ENCODE data around the gene ITPRID2.

DNA sequence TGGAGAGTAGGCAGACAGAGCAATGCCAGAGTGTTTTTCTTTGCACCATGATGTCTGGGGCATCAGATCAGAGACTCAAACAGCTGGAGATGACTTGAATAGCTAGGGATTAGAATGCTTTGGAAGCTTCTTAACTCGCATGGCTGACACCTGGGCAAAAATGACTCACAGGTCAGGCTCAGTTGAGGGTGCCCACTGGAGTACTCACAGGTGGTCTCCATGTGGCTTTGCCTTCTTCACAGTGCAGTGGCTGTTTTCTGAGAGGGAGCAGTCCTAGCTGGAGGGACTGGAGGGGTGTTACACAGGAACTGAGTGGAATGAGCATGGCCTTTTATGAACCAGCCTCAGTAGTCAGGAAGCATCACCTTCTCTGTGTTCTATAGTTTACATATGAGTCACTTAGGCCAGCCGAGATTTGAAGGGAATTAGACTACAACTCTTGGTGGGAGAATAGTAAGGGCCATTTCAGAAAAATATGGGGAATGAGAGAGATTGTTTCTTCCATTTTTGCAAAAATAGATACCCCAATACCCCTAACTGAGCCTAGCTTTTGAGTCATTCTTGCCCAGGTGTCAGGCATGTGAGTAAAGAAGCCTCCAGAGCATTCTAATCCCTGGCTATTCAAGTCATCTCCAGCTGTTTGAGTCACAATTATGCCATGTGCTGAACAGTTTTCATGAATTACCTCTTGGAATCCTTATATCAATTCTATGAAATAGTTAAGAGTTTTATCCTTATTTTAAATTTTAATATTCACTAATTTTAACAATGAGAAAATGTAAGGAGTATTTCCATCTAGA is 87.0 kb downstream of the ITPRID2 start:
- TF ChIP-seq, protein P1, sequence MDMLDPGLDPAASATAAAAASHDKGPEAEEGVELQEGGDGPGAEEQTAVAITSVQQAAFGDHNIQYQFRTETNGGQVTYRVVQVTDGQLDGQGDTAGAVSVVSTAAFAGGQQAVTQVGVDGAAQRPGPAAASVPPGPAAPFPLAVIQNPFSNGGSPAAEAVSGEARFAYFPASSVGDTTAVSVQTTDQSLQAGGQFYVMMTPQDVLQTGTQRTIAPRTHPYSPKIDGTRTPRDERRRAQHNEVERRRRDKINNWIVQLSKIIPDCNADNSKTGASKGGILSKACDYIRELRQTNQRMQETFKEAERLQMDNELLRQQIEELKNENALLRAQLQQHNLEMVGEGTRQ (IDR thresholded peaks at IDR 0.05; ENCODE audit: low read depth, low read length), result no peak
- TF ChIP-seq POLR2A (IDR thresholded peaks at IDR 0.05; ENCODE audit: low read depth, low read length) (no peak), CTCF (conservative IDR thresholded peaks at IDR 0.05; ENCODE audit: low read depth, low read length) (no peak), RAD21 (IDR thresholded peaks at IDR 0.05; ENCODE audit: low read length) (no peak), BHLHE40 (IDR thresholded peaks at IDR 0.05; ENCODE audit: low read depth, low read length) (no peak), RFX5 (IDR thresholded peaks at IDR 0.05; ENCODE audit: low read depth, low read length) (no peak), FOS (IDR thresholded peaks at IDR 0.05; ENCODE audit: low read depth, low read length) (no peak), MXI1 (IDR thresholded peaks at IDR 0.05; ENCODE audit: borderline replicate concordance, low read depth, low read length) (no peak), CHD1 (IDR thresholded peaks at IDR 0.05; ENCODE audit: low read depth, low read length) (no peak), MAZ (IDR thresholded peaks at IDR 0.05; ENCODE audit: borderline replicate concordance, low read depth, low read length) (no peak), MAFK (IDR thresholded peaks at IDR 0.05; ENCODE audit: low read depth, low read length) (no peak)

All from IMR-90 (cell line).